SKM-1 (cell line): ENCODE results near the gene NFIX.

Experiments
- DNase-seq: peaks from one replicate; lab custom pipeline; 2025; ENCODE audit not compliant: unreplicated experiment; lab: John Stamatoyannopoulos, UW

NFIX gene

DNA sequence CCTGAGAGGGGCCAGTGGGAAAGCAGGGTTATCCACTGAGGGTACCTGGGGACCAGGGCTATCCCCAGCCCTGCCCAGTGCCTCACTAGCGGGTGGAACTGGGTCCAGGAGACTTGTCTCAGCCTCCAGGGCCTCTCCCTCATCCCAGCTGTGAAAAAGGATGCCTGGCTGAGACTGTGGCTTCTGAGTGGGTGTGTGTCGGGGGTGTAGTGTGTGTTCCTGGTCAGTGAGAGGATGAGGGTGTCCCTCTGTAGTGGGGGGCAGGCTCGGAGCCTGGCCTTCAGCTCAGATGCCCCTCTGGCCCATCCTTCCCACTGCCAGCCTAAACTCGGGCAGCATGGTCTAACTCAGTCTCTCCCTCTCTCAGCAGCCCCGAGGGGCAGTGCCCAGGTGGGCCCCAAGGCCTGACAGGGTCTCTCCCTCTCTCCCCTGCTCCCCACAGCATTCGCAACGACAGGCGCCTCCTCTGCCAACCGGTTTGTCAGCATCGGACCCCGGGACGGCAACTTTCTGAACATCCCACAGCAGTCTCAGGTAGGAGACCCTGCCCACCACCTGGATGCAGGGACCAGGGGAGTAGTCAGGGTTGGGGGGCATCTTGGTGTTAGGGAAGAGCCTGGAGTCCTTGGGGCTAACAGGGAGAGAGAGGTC lies 94.7 kb downstream of the NFIX start:
- DNase-seq: no peak

DNA sequence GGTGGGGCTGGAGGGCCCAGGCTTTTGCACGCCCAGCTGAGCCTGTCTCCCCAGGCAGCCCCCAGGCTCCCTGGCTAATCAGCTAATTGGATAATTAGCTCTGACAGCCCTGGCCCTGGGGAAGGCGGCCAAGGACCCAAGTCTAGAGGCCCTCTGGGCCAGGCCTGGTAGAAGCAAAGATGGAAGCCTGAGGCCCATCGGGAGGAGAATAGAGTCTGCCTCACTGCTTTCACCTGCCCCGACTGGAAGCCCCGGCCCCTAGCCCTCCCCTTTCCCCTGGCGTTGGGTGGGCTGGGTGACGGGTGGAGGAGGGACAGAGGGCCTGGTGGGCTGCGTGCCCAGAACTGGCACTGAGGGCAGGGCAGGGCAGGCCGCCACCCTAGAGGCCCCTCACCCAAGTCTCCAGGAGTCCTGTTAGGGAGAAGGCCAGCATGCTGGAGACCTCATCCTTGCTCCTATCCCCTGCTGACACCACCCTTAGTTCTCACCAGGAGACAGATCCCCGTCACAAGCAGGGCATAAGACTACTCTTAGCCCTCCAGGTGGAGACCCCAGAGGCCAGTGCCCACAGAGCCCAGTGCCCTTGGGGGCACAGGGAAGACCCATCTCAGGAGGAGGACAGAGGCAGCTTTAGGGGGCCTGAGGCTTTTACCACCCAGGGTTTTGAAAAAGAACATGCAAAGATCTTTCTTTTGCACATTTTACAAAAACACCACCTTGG lies 95.4 kb downstream of the NFIX start:
- no peak for DNase-seq

DNA sequence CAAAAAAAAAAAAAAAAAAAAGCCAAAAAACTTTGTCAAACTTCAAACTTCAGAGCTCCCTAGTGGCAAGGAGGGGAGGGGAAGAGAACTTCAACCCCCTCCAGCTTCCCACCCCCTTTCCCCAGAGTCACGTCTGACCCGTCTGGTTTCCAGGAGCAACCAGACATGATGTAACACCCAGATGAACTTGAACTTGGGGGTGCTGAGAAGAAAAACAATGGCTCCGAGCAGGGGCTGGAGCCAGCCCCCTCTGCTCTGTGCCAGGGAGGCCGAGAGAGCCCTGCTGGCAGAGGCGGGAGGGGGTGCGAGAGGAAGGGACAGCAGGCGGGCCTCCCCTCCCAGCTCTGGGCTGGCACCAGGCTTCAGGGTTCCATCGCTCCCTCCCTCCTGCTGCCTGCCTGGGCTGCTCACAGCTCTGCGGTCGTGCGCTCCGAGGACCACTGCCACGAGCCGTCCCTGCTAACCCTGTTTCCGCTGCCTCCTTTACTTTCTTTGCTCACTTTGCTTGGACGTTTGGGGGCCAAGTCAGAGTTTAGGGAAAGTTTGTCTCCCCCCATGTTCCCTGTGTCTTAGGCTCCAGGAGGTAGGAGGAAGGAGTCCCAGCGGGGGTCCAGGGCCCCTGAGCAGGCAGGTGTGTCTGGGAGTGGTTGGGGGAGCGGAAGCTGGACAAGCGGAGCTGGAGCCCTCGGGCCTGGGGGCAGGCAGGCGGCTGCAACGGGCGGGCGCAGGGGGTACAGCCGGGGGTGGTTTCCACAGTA lies 96.3 kb downstream of the NFIX start:
- DNase-seq: no peak

DNA sequence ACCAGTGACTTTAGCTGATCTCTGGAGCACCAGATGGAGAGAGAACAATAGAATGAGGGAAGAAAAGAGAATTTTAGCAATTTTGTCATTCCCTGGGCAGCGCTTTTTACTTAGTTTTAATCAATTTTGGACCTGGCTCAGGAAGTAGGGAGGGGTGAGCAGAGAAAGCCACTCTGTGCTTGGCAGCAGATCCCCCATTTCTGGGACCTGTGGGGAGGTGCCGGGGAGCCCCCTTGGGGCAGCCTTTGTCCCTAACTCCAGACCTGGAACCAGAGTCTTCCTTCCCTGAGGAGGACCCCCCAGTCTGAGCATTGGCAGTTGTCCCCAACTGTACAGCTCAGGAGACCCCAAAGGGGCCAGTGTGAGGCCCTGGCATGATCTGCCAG lies 96.9 kb downstream of the NFIX start:
- no peak for DNase-seq

DNA sequence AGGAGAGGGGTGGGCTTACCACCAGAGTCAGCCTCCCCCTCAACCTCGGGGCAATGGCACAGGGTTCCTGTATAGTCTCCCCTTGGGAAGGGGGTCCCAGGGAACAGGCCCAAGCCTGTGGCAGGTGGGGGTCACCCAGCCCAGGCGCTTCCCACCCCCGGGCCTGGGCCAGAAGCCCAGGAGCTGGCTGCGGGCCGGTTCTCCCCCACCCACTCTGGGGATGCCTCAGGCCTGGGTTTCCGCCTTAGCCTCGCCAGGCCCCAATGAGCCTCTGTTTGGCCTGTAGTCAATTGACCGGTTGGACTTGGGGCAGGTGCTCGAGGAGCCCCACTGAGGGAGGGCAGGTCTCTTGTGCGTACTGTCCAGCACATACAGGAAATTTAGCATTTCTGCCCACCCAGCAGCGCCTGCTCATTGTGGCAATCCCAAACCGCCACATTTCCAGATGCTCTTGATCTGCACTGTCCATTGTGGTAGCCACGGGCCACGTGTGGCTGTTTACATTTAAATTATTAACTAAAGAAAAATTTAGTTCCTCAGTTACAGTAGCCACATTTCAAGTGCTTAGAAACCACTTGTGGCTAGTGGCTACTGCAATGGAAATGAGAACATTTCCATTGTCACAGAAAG lies 97.4 kb downstream of the NFIX start:
- no peak for DNase-seq

DNA sequence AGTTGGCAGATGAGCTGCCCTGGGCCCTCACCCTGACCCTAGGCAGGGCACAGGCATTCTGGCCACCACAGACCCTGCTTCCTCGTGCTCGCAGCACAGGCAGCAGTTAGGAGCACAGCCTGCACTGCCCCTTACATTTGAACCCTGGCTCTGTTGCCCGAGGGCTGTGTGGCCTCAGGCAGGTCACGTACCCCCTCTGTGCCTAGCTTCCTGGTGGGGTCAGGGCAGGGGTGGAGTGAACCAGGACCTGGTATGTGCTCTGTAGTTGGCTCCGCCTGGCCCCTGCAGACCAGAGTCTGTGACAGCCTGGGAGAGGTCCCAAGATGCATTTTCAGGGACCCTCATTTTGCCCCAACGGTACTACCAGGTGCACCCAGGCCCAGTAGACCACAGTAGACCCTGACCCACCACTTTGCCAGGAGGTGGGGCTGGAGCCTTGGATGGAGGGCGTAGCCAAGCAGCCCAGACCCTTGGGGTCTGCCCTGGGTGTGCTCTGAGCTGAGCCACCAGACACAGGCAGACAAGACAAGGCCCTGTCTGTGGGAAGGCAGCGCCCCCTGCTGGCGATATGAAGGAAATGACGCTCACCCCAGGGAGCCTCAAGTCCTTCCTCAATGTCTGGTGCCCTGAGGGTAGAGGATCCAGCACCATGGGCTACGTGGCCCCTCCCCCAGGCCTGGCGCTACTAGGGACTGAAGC lies 98.3 kb downstream of the NFIX start:
- peak; percentile 84 for DNase-seq

DNA sequence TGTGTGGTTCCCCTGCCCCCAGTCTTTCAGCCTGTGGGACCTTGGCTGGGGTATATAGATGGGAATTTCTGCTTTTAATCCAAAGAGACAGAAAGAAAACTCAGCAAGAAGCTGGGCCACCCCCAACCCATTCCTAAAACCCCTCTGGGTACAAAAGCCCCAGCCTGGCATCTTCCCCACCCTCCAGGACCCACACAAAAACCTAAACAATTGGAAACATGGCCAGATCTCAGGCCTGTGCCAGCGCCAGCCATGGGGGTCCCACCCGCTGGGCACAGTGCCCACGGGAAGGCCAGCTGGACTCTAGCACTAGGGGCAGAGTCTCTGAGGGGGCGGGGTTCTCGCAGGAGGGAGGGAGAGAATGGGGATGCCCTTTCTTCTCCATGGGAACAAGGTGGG lies 98.8 kb downstream of the NFIX start:
- no peak for DNase-seq

DNA sequence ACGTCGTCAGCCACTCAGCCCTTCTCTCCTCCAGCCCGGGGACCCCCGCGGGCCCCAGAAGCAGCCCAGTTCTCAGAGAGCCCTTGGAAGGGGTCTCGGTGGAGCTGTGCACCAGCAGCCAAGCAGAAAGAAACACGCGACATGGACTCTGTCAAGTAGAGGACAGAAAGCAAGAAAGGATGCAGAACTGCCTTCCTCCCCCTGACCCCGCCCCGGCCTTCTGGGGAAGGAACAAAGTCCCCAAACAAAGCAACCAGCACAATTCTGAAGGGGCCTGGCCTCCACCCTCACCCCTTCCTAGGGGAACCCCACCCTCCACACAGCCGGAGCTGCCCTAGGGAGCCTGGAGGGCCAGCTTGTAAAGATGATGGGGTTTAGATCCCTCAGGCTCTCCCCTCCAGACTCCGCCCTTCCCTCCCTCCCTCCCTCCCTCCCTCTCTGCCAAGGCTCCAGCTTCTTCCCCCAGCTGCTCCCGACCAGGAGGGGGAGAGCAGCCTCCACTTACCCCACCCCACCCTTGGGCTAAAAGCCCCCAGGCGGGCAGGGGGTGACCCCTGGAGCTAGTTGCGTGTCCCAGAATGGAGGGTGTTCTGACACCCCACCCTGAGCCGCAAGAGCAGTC lies 99.6 kb downstream of the NFIX start:
- no peak for DNase-seq

DNA sequence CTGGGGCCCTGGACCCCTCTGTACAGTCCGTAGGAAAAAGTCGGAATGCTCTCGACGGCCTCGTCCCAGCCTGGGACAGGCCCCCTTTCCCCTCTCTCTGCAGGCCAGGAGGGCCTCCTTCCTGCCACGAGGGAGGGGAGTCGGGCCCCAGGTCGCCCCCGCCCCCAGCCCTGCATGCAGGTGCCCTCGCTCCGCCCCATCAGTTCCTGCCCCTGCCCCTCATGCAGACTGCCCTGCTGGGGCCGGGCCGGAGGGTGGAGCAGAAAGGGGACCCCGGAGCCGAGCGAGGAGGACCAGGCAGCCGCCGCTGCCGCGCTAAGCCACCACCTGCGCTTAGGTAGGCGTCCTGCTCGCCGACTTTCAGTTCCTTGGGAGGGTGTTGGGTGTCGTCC lies 100.1 kb downstream of the NFIX start:
- no peak for DNase-seq

DNA sequence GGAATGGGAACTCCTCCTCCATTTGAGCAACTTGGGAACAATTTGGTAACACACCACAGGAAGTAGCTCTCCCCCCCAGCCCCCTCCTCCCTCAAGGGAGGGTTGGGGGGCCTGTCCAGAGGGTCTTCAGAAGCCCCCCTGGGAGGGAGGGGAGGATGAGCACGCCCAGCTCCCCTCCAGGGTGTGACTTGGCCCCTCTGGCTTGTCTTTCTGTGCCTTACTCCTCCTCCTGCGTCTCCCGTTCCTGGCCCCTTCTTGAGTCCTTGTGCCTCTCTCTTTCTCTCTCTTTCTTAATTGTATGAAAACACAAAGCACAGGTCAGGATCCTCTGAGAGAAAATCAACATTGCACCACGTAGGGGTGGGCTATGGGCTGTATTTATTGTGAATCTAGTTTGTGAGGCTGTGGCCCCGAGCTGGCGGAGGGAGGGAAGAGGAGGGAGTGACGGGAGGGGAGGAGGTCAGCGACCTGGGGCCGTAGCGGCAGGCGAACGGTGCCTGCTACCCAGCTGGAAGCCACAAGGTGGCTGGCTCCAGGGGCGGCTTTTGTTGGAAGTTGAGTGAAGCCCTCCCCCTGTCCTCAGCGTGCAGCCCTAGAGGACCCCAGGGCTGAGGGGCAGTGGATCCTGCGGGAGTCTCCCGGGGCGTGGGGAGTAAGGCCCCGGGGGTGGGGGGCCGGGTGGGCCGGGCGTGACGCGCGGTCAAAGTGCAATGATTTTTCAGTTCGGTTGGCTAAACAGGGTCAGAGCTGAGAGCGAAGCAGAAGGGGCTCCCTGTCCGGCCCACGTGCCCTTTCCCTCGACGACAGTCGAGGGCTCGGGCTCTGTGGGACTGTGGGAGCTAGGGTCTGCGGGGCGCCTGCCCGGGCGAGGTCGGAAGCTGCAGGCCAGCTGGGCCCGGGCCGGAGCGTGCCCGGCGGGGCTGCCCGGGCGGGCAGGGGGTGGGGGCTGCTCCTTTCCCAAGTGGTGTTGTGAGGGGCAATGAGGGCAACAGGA lies 101.0 kb downstream of the NFIX start:
- DNase-seq: peak; percentile 62

DNA sequence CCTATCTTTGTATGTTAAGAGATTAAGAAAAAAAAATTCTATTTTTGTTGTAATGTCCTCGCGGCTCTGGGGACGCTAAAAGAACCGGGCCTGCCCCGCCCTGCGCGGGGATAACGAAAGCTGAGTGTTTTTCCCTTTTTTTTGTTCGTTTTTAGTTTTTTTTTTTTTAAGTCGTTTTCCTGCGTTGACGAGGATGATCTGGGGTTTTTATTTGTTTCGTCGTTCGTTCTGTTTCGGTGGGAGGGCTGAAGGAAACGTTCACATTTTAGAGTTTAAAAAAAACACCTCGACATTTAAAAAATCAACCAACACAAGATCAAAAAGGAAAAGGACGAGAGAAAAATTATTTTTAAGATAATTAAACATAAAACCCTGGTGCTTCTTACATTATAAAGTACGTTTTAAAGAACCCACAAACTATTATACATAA lies 101.8 kb downstream of the NFIX start:
- DNase-seq: no peak

DNA sequence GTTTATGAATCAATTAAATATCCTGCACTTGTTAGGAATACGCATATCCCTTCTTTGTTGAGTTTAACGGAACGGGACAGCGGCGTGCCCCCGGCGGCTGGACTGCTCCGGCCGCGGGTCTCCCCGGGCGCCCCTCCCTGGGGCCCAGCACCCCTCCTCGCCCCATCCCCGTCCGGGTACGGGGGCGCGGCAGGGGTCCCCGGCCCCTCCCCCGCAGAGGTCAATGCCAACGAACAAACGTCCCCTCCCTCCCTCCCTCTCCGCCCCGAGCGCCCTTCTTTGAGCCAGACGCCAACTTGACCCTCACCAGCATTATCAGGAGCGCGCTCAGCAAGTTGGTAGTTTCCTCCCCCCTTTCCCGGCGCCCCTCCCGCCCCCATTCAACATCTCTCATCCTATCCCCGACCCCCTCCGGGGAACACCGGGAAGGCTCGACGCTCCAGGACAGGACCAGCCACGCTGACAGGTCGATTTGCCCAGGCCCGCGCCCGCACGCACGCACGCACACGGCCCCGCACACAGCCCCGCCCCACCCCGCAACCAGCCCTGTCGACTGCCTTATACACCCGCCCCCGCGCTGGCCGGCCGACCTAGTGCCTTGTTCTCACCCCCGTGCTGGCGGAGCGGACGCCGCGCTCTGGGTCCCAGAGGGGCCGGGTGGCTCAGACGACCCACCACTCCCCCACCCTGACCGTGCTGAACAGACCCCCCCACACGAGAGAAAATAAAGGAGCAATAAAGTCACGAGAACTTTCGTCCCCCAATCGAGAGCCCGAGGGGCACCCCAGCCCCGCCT lies 102.4 kb downstream of the NFIX start:
- no peak for DNase-seq

DNA sequence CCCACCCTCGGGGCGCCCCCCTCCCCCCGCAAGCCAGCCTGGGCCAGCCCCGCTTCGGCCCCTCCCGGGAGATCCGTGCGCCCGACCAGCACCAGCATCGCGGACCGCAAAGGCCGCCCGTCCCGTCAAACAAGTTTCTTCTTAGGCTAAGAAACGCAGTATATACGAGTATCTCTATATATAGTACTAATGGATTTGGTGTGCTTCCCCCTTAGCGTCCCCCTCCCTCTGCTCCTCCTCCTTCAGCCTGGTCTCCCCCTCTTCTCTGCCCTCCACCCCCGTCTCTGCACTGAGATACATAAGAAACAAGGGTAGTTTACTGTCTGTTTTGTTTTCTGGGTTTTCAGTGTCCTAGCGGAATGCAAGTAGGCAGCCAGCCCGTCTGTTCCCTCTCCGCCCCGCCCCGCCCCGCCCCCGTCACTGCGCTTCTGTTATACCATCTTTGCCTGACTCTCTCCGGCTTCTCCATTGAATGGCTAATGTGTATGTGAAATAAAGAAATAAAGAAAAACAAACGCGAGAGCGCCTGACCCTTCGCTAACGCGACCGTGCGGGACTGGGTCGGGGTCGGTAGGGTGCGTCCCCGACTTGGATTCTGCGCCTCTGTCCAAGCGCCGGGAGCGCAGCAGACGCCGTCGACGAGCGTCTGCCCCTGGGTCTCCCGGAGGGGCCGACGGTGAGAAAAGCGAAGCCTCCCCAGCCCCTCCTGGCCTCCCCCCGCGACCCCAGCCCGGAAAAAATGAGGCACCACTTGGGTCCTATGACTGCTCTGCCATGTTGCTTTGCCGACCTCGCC lies 103.2 kb downstream of the NFIX start:
- DNase-seq: no peak

DNA sequence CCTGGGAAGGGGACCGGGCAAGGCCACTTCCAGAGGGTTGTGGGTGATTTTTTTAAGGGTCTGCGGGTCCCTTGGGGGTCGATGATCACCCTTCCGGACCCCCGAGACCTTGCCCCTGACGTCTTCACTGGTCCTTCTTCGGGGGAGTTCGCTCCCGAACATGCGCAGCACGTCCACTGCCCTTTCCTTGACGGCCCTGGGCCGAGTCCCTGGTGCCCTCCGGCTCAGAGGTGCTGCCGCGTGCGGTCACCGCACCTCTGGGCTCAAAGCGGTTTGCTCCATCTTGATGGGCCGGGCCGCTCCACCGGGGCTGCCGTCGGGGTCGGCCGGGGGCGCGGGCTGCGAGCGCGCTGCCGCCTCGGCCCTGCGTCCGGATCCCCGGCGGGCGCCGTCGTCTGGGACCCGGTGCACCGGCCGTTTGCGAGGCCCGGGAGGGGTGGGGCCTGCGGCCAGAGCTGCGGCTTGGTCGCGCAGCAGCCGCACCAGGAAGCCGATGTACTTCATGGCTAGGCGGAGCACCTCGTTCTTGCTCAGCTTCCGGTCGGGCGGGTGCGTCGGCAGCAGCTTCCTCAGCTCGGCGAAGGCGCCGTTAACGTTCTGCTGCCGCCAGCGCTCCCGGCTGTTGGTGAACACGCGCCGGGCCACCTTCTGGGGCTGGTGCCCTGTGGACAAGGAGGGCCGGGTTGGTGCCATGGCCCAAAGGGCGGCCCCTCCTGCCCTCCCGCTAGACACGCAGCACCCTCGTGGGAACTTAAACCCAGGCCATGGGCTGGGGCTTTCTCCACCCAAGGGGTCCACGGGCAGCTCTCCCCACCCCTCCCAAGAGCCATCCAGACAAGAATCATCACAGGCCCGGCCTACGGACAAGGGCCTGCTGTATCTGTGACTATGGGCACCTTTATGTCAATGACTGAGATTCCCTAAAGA lies 104.1 kb downstream of the NFIX start:
- peak; percentile 67 for DNase-seq

DNA sequence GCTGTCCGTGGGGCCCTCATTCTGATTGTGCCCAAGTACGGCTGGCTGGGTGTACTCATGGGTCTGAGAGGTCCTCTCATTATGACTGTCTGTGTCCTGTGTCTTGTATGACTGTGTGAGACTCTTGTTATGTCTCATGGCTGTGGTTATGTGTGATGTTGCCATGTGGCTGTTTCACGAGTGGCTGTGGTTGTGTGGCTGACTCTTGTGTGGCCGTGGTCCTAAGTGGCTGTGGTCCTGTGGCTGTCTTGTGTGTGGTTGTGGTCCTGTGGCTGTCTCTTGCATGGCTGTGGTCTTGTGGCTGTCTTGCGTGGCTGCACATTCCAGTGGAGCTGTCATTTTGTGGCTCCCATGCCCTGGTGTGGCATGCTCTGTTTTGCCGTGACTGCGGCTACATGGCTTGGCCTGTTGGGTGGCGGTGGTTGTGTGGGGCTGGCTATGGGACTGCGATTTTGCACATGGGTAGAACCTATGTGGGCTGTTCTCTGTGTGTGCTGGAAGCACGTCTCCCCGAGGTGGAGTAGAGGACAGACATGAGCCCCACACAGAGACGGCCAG lies 104.8 kb downstream of the NFIX start:
- DNase-seq: no peak

DNA sequence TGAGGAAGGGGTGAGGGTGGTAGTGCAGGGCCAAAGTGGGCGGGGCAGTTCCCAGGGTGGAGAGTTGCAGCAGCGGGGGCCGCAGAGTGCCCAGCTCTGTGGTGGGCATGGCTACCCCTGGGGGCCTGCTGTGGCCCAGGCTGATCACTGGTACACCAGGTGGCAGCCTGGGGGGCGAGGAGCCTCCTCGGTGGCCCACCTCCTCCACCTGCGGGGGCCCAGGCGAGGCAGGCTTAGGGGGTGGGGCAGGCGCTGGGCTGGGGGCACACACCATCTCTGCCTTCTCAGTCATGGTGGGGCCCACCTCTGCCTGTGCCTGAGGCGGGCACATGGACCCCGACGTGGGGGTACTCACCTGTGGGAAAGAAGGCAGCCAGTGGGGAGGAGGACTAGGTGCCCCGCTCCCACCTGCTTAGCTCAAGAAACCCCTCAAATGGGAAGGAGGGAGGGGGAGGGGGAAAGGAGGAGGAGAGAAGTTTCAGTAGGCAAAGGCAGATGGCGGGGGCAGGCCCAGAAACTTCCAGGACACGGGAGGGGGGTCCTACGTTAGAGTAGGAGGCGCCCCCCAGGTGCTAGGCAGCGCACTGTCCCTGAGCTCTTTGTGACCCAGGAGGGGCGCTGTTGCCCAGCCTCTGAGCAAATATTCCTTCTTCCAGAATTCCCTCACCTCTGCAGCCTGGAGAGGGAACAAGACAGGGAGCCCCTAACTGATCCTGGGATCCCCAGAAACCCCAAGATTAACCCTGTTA lies 105.7 kb downstream of the NFIX start:
- no peak for DNase-seq
